DMS53 (cell line): Measurements from ENCODE around the gene STPG1.
A peak's percentile ranks its signal among the peaks of the same experiment; 100 is the strongest.

Experiments used
- DNase-seq: peaks from one replicate; lab custom pipeline; 2025; lab: John Stamatoyannopoulos, UW

STPG1 gene

DNA sequence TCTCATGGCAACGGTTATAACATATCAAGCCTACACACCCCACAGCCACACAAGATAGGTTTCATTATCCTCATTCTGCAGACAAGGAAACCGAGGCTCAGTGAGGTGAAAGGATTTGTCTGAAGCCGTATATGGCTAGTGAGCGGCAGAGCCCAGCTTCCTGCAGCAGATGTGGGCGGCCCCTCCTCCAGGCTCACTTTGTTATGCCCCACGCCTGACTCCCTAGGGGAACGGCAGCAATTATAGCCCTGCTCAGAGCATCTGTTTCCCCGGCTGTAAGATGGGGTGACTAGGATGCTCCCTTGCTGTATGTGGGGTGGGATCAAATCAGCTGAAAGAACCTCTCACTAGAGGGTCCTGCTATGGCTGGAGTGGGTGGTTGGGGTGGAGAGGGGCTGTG lies 72.3 kb downstream of the STPG1 start:
- DNase-seq = no peak

DNA sequence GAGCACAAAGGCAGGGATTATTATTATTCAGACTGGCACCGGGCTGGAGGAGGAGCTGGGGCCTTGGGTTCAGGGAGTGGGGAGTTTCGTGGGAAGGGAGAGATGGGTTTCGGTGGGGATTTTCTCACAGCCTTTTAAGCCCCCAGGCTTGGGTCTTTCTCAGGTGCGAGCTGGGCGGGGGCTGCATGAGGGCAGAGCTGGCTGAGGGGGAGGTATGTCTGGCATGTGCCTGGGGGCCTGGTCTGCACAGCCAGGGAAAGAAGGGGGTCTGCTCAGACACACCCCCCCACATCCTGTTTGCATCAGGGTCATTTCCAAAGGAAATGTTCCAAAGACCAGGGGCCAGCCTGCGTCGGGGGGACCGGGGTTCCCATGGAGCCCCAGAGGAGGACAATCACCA lies 72.8 kb downstream of the STPG1 start:
- DNase-seq = no peak

DNA sequence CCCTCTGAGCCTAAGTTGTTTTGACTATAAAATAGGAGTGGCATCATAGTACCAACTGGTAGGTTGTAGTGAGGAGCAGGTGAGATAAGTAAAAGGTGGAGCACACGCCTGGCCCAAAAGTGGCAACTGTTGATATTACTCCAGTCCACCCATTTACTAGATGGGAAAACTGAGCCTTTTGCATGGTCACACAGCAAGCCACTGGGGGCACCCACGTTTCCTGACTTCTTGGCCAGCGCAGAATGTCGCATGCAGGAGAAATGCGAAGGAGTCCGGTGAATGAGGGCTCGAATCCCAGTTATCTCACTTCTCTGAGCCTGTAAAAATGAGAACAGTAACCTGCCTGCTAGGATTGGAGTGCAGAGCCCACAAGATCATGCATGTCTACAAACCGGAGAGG lies 73.6 kb downstream of the STPG1 start:
- DNase-seq = no peak

DNA sequence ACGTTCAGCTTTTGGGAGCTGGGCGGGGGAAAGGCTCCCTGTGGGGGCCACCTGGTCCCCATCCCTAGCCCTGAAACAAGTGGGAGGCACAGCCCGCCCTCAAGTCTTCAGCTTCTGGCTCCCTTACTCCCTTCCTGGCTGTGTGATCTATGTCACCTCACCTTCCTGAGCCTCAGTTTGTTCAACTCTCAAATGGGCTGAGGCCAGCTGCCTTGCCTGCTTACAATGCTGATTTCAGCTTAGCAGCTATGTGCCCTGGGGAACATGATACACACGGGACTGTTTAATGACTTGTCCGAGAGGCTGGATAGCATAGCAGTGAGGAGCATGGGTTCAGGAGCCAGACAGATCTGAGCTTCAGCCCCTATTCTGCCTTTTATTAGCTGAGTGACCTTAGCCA lies 75.1 kb downstream of the STPG1 start:
- no peak for DNase-seq

DNA sequence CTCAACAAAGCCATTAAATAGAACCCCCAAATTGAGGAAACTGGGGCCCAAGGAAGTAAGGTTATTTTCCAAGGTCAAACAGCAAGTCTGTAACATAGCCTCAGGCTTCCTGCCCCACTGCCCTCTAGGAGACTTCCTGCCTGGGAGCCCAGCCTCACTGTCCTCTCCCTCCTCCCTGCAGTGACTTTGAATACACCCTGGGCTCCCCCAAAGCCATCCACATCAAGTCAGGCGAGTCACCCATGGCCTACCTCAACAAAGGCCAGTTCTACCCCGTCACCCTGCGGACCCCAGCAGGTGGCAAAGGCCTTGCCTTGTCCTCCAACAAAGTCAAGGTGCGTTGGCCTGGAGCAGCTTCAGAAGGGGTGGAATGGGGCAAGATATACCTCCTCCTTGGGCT lies 76.1 kb downstream of the STPG1 start:
- DNase-seq = no peak

DNA sequence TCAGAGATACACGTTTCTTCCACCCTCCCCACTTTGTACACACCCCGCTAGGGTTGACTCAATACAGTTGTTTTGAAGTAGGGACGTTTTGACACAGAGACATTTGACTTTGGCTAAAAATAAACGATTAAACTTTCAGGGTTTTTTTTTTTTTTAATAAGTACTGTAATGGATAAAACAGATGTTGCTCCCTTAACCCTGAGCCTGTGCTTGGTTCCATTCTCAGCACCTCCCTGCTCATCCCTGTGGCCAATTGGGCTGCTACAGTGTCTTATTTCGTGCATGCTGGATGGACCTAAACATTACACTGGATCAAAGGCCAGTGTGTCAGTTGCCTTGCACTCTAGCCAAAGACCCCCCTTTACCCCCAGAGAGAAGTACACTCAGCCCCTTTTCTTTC lies 77.5 kb downstream of the STPG1 start:
- no peak for DNase-seq

DNA sequence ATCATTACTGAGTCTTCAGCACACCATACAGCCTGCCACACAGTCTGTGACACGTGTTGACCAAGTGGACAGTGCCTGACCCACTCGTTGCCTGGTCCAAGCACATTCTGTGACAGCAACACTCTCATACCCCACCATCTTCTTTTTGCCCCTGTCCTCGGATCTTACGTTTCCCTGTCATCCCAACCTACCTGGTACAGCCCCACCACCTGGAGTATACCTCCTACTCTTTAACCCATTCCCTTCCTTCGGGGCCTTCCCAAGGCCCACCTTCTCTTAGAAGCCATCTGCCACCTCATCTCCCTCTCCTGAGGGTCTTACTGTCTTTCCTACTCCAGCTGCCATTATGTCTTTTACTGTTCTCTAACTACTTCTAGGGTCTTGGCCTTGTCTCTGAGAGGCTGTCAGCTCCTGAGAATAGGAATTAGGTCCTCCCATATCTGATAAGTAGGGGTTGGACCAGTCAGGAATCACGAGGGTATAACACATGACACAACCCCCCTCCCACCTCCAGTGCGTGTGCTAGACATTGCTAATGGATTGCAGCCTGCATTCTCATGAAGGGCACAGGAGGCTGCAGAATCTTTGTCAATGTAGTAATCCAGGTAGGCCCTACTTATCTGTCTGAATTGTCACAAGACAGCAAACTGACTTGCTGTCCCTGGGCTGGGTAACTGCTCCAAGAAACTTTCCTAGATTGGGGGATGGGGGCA lies 81.5 kb downstream of the STPG1 start:
- DNase-seq = no peak

DNA sequence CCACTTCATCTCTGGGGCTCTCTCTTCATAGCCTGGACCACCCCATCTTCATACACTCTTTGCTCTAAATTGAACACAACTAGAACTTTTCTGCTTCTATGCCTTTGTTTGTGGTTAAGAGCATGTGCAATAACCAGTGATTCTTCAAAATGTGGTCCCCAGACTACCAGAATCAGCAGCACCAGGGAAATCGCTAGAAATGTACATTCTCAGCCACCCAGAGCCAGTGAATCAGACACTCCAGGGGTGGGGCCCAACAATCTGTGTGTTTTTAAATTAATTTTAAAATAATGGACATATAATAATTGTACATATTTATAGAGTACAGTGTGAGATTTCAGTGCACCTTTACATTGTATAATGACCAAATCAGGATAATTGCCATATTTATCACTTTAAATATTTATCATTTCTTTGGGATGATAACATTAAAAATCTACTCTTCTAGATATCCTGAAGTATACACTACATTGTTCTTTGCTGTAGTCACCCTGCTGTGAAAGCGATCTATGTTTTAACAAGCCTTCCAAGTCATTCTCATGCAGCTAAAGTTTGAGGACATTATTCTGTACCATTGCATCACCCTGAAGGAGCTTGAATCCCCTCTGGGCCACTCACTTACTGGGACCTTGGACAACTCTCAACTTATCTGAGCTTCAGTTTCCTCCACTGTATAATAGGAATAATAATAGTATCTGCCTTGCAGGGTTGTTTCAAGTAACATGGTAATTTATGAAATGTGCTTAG lies 83.6 kb downstream of the STPG1 start:
- DNase-seq = no peak

DNA sequence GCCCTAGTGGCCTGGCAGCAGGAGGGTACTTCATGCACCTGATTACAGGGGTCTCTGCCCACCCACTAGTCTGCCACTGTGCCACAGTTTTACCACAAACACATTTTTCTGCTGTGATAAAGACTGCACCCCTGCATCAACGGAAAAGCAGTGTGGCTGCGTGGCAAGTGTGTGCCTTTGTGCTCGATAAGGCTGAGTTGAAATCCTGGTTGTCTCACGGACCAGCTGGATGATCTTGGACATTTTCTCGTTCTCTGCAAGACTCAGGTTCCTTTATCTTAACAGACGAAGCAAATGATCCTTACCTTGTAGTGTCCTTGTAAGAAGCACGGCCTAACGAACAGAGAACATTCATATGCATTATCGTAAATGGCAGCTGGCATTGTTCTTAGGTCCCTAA lies 84.3 kb downstream of the STPG1 start:
- no peak for DNase-seq

DNA sequence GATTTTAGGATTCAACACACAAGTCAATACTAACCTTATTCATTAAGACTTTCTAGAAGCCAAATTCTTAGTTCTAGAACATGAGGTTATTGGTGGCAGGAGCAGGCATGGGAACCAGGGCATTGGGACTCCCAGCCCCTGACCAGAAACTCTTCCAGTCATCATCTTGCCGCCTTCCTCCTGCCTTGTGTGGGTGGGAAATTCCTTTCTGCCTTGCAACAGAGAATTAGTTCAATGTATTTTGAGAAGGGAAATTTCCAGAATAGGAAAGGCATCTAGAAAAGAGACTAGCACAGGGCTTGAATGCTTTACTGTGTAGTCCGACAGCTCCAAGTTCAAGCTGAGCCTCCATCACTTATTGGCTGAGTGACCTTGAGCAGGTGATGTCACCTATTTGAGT lies 85.7 kb downstream of the STPG1 start:
- no peak for DNase-seq

DNA sequence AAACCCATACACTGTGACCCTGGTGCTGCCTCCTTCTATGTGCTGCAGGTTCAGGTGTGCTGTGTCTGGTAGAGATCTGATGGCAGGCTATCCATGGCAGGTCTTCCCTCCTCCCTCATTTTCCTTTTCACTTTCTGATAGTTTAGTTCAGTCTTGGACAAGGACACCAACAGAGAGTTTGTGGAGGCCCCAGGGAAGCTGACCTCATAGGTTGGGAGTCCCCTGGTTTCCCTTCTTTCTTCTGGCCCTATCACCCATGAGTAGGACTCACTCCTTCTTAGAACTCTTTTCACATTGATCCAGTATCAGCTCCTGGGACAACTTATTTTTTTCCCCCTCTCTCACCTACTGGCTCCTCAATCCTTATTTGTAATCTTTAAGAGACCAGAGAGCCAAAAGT lies 86.1 kb downstream of the STPG1 start:
- no peak for DNase-seq

DNA sequence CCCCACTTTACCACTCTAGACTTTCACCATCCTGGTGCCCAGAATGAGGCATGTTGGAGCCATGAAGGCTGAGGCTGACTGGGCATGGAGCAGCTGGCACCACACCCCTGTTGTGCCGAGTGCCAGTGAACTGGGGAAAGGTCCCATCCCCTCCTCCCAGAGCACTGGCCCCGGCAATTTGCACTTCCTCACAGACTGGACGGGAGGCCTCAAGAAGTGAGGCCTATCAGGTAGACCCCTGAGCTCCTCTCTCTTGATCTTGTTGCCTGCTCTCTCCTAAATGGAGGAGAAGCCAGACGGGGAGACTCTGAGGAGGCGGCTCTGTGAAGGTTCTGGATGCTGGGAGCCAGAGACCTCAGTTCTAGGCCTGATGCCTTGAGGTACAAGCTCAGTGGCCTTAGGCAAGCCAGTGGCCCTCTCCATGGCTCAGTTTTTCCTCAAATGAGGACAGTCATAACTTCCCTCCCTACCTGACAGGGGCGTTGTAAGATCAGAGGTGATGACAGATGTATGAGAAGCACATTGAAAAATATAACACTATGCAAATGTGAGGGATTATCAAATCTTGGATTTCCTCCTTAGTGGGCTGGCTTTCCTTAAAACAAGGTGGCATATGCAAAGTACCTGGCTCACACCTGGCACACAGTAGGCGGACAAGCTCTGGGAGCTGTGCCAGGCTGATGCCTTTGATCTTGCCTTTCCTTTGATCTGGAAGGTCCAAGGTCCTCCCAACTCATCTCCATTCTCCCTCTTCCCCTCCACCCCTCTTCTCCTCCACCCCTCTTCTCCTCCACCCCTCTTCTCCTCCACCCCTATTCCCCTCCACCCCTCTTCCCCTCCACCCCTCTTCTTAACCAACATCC lies 87.8 kb downstream of the STPG1 start:
- no peak for DNase-seq

DNA sequence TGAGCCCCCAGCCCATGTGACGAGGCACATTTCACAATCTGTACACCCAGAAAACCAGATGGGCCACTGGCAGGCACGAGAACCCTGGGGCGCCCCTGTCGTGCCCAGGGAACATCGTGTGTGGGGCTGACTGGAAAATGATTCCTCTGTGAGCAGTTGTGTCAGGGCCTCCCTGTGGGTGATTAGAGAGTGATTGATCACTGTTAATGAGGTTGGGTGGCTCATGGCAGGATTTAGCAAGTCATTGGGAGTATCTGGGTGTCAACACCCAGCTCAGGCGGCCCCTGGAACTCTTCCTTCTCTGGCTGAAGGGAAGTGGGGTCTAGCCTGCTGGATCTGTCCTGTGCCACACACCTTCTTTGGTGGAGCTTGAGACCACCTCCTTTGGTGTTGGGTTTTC lies 88.7 kb downstream of the STPG1 start:
- no peak for DNase-seq

DNA sequence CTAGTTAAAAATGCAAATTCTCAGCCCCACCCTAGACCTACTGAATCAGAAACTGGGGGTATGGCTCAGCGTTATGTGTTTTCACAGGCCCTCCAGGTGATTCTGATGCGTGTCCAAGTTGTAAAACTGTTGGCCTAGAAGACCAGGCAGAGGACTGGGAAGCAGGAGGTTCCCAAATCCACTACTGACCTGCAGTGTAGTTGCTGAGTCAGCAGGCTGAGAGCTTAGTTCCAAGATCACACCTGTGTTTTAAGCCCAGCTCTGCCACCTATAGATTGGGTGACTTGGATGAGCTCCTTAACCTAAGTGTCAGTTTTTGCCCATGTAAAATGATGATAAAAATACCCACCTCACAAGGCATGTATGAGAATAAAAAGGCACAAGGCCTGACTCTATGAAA lies 90.3 kb downstream of the STPG1 start:
- DNase-seq = peak; percentile 27

DNA sequence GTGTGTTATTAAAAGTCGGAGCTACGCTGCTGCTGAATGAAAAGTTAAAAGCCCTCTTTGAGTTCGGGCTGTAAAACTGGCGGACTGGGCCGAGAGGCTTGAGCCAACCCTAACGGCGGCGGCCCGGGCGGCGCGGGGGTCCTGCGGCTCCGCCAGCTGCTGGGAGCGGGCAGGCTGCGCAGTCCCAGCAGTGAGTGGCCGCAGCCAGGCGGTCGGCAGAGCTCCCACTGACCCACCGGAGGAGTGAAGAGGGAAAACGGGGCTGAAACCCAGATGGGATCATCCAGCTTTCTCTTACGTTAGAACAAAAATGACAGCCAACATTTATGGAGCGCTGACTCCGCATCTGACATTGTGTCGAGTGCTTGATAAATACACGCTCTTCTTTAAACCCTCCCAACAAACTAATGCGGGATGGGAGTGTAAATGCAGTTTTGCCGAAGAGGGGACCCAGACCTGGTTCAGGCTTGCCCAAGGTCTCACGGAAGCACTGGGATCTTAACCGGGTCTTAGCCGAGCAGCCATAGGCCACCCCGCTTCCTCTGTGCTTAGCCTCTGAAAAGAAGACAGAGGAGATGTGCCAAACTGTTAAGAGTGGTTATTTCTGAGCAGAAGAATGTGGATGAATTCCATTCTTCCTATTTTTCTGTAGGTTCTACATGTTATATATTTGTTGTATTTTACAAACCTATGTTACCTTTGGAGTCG lies 91.0 kb downstream of the STPG1 start:
- no peak for DNase-seq

DNA sequence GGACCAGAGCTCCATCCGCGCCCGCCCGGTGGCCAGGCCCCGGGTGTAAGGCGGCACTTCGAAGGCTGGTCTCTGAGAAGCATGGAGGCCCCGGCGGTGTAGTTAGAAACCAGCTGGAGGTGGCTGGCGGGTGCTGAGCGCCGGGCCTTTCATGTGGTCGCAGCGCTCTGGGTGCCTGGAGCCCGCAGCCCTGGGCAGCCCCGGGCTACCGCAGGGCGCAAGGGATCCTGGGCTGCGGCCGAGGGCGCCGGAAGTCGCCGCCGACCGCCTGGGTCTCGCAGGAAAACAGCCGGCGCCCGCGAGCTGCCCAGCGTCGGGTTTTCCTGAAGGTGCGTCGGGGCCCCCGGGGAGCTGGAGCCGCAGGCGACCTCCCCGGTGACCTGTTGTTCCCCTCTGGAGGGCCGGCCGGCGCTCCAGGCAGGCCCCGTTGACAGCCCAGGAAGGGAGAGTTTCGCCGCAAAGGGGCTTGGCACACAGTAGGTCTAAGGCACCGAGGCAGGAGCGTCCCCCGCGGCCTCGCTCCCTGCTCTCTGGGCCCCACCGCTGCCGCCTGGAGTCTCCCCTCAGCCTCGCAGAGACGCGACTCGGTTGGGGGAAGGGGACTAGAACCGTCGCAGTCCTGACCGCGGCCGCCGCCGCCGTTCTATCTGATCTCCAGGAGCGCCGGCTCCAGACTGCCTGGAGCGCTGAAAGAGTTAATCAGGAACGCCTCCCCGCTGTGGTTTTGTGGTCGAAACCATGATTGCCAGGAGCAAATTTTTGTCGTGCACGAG lies 91.7 kb downstream of the STPG1 start:
- DNase-seq = peak; percentile 83

DNA sequence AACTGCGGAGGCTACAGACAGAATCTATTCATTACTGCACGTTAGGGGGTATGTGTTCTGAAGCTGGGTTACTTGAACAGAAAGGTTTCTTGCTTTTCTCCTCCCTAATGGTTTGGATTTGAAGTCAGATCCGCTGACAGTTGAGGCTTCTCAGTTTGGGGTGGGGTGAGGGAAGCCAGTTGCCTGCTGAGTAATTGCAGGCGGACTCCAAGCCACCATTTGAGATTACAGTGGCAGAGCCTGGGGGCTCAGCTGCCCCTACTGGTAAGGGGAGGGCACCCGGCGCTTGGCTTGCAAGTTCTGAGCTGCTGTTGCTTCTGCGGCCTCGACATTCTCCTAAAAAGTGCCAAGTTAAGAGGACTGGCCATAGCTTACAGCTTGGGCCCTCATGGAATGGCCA lies 92.5 kb downstream of the STPG1 start:
- no peak for DNase-seq

DNA sequence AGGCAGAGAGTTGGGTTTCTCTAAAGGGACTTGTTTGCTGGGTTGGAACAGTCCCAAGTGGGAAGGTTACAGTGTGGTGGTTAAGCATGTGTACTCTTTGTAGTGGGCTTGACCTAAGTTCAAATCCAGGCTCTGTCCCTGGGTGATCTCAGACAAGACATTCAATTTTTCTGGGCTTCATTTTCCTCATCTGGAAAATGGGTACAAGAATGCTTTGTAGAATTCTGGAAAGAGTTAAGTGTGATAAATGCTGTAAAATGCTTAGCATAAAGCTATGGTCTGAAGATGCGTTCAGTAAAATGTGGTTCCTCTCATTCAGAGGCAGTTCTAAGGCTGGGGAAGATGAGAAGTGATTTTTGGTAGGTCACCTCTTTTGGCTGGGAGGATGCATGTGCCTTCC lies 93.6 kb downstream of the STPG1 start:
- peak; percentile 55 for DNase-seq

DNA sequence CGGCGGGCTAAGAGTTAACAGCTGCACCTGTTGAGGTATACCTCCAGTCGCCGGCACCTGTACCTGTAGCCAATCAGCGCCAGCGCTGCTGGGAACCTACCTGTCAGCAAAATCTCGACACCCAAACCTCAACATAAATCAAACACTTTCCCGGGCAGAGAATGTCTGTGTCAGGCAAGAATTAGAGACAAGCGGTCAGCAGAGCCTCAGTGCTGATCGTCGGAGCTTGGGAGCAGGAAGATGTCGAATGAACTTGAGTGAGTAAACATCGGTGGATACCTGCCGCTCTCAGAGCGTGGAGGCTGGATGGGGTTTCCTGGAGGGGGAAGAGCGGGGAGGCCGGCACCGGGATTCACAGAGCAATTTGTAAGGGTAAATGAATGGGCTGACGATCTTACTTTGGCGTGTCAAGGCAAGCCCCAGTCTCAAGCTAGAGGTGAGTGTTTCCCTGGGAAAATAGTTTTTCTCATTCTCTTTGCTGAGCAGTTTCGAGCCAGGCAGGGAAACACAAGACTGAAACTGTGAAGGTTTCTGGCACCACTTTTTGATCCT lies 94.2 kb downstream of the STPG1 start, which contains the start of gene GRHL3:
GRHL3 (plus strand) TSS at position 46 of the 552 bp plus-strand sequence; CDS start at position 241, 195 bp downstream.
- DNase-seq = peak; percentile 91

DNA sequence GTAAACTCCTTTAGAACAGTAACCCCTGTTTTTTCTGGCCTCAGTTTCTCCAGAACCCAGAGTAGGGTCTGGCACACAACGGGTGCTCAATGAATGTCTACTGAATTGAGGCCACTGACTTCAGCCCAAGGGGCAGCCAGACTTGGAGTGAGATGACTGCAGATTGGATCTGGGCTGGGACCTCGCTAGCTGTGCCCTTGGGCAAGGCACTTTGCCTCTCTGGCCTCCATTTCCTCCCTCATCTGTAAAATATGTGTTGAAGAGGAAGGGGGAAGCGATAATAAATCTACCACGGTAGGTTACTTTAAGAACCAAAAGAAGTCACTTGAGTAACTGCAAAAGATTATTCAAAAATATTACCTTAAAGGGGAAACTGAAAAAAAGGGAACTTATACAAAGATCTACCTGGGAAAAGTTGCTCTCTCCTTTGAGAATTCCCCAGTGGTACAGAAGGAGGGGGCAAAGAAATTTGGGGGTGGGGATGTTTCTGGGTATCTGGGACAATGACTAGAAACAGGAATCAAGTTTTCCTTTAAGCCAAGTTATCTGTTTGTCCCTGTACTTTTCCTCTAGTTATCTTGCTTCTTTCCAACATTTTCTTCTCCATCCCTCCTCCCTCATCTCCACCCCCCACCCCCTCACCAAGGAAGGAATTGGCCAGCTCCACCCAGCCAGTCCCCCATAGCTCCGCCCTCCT lies 94.8 kb downstream of the STPG1 start:
- DNase-seq = no peak
